Activated CD8-positive, alpha-beta T cell treated with anti-CD3 and anti-CD28 coated beads for 36 hours (primary cell): Measurements from ENCODE around the gene DCUN1D2. TPM values are rescaled to one million over a fixed set of nuclear protein-coding genes. Genes with fewer than 3 reads are reported as not detected.

Experiments used
- ATAC-seq: fragments of 200-7000 bp; cut with Tn5 transposase; one replicate; pipeline ENCODE4 v1.10.0; 2021; ENCODE audit warnings: mild to moderate bottlenecking, moderate library complexity
- CTCF ChIA-PET: fragments of 350-600 bp; sonication (Branson Sonifier 250); formaldehyde crosslinking; loops from one replicate; lab custom pipeline; 2021; ENCODE audit warnings: antibody characterized with exemption; lab: Charles Lee
- POLR2A ChIA-PET: fragments of 350-600 bp; sonication (Branson Sonifier 250); formaldehyde crosslinking; loops from one replicate; lab custom pipeline; 2021; ENCODE audit warnings: antibody characterized with exemption; lab: Charles Lee
- DNase-seq: peaks from one replicate; pipeline ENCODE4 v3.0.0-alpha.2; 2020
- H3K27ac Mint-ChIP-seq: one replicate; pipeline ENCODE4 v1.8.0; 2021; ENCODE audit warnings: mild to moderate bottlenecking, mixed read lengths
- H3K27me3 Mint-ChIP-seq: one replicate; pipeline ENCODE4 v1.8.0; 2021; ENCODE audit warnings: mixed read lengths
- H3K36me3 Mint-ChIP-seq: one replicate; pipeline ENCODE4 v1.8.0; 2021; ENCODE audit warnings: low read depth, mixed read lengths
- H3K4me1 Mint-ChIP-seq: one replicate; pipeline ENCODE4 v1.8.0; 2021; ENCODE audit warnings: low read depth, mixed read lengths
- H3K4me3 Mint-ChIP-seq: one replicate; pipeline ENCODE4 v1.8.0; 2021; ENCODE audit warnings: mild to moderate bottlenecking, moderate library complexity, mixed read lengths
- H3K9me3 Mint-ChIP-seq: one replicate; pipeline ENCODE4 v1.8.0; 2021; ENCODE audit warnings: mixed read lengths
- intact Hi-C: fragments of 100-400 bp; cut with micrococcal nuclease; formaldehyde crosslinking; loops from one replicate; pipeline ENCODE4 v1.10.0; 2022
- total RNA-seq, 2 experiments: library from RNA; stranded (reverse); gene quantifications; one replicate each; pipeline ENCODE4 v1.2.3, GENCODE V29; 2021
- TF ChIP-seq, protein P1 (sequence below): fragments of 200-600 bp; IDR thresholded peaks from one replicate; pipeline ENCODE4 v1.8.0; 2022; ENCODE audit warnings: antibody characterized with exemption, mild to moderate bottlenecking

The DCUN1D2 gene
- total RNA-seq, 2 experiments from 2014 or later: 13.4 to 14.7 TPM

DNA sequence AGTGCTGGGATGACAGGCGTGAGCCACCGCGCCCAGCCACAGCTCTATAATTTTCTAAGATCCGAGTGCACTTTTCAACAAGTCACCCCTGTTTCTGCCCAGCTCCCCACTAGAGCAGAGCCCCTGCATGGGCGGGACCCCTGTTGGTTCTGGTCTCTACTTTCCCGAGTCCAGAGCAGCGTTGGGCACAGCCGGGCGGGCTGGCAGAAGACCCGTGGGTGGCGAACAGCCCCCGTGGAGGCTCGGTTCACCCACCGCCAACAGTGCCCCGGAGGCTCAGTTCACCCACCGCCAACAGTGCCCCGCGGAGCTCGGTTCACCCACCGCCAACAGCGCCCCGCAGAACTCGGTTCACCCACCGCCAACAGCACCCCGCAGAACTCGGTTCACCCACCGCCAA is 78.1 kb downstream of the DCUN1D2 start:
- DNase-seq (no peak), ATAC-seq (no peak)
- Mint-ChIP-seq H3K4me3 (no peak overlapping the region), H3K36me3 (no peaks in the 10 kb centered on the region), H3K4me1 (no peaks in the 10 kb centered on the region), H3K27ac (no peak overlapping the region), H3K27me3 (peaks cover 5% of the 10 kb centered on the region), H3K9me3 (no peaks in the 10 kb centered on the region)
- ChIA-PET CTCF (no interaction called here), POLR2A (no interaction called here)
- TF ChIP-seq, protein P1, sequence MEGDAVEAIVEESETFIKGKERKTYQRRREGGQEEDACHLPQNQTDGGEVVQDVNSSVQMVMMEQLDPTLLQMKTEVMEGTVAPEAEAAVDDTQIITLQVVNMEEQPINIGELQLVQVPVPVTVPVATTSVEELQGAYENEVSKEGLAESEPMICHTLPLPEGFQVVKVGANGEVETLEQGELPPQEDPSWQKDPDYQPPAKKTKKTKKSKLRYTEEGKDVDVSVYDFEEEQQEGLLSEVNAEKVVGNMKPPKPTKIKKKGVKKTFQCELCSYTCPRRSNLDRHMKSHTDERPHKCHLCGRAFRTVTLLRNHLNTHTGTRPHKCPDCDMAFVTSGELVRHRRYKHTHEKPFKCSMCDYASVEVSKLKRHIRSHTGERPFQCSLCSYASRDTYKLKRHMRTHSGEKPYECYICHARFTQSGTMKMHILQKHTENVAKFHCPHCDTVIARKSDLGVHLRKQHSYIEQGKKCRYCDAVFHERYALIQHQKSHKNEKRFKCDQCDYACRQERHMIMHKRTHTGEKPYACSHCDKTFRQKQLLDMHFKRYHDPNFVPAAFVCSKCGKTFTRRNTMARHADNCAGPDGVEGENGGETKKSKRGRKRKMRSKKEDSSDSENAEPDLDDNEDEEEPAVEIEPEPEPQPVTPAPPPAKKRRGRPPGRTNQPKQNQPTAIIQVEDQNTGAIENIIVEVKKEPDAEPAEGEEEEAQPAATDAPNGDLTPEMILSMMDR: no peak
- intact Hi-C loops: no loop called here

DNA sequence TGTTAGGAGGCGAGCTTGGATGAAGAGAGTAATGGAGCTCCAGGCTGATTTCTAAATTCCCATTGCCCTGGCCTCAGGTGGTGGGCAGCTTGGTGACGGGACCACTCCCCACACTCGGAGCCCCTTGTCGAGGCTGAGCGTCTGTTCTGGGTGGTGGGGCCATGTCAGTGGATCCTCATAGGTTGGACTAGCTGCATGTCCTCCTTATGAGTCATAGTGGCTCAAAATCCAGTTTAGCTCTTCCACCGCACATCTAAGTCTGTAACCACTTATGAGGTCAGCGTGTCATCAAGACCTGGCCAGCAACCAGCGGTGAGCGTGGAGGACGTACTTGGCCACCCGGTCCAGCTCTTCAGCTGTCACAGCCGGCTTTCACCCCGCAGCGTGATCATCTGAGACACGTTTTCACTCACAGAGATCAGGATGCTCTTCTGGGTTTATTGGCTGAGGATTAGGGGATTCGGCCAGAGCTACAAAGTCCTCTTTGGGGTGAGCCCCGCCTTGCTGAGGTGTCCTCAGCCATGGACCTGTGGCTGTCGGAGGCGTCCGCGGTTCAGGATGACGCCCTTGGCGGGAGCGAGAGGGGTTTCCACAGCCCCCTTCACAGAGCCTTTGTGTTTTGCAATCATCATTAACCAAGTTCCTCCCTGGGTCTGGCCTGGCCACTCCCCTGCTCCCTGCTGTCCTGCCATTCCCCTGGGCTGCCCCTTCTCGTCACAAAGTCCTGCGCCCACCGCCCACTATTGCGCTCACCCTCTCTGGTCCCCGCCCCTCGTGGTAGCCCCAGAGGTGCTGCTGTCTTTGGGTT is 79.1 kb downstream of the DCUN1D2 start:
- Mint-ChIP-seq H3K4me3 (no peak overlapping the region), H3K27ac (no peak overlapping the region)

DNA sequence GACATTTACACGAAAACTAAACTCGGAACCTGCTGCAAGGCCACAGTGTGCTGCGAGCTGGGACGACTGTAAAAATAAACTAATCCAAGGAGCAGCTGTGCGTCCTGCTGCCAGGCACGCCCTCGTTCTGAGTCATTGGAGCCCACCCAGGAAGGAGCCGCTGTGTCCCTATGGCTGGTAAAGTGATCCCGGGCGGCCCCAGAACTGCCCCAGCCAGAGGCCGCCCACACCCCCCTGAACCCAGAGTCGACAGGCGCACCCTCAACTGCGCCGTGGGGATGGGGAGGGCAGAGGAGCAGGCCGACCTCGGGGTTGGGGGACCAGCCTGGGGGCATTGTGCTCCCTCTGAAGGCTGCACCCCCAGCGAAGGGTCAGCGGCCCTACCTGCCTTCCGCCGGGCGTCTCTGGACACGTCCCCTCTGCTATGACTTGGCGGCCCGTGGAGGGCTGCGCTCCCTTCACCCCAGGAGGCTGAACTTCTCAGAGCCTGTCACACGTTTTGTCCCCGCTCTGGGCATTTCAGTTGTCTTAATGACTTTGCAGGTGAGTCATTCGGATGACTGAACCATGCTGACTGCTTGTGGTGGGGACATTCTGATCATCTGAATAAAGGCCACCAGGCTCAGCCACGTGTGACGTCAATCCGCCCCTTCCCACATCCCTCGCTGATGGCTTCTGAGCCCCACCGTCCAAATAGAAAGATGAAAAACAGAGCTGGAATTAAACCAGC is 79.9 kb downstream of the DCUN1D2 start:
- no peak for ATAC-seq
- DNase-seq: peak; percentile 12
- Mint-ChIP-seq H3K9me3 (no peaks in the 10 kb centered on the region), H3K27me3 (peaks cover 5% of the 10 kb centered on the region), H3K4me3 (no peak overlapping the region), H3K4me1 (no peaks in the 10 kb centered on the region), H3K36me3 (no peaks in the 10 kb centered on the region), H3K27ac (no peak overlapping the region)
- ChIA-PET POLR2A (no interaction called here), CTCF (no interaction called here)
- intact Hi-C loops: no loop called here
- TF ChIP-seq, protein P1: no peak

More for the DNA sequence above, 79.1 kb downstream of the DCUN1D2 start:
- Mint-ChIP-seq H3K36me3 (no peaks in the 10 kb centered on the region), H3K4me1 (no peaks in the 10 kb centered on the region), H3K27me3 (peaks cover 5% of the 10 kb centered on the region), H3K9me3 (no peaks in the 10 kb centered on the region)
- ATAC-seq: no peak
- intact Hi-C loops: no loop called here
- DNase-seq: no peak
- TF ChIP-seq, protein P1: no peak
- CTCF ChIA-PET: no interaction called here
- POLR2A ChIA-PET: no interaction called here

DNA sequence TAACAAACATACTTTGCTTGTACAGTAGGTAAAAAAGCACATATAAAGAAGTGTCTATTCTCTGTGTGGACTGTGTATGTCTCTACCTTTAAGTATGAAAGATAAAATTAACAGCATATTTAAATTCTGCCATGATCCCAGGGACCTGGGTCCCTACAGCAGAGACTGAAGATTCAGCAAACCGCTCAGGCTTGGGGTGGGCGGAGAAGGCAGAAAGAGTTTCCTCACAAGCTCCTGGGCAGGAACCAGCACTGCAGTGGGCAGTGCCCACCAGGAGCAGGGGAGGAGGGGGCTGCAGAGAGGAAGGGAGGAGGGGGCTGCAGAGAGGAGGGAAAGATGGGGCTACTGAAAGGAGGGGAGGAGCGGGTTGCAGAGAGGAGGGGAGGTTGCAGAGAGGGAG is 81.9 kb downstream of the DCUN1D2 start:
- Mint-ChIP-seq H3K4me3 (no peak overlapping the region), H3K4me1 (no peaks in the 10 kb centered on the region), H3K27ac (no peak overlapping the region), H3K9me3 (no peaks in the 10 kb centered on the region), H3K36me3 (no peaks in the 10 kb centered on the region), H3K27me3 (peaks cover 5% of the 10 kb centered on the region)
- DNase-seq (no peak), ATAC-seq (no peak)
- intact Hi-C loops: no loop called here
- POLR2A ChIA-PET: no interaction called here
- CTCF ChIA-PET: no interaction called here
- TF ChIP-seq, protein P1: no peak
